ENCODE results near the gene DYNC1H1.

DNA sequence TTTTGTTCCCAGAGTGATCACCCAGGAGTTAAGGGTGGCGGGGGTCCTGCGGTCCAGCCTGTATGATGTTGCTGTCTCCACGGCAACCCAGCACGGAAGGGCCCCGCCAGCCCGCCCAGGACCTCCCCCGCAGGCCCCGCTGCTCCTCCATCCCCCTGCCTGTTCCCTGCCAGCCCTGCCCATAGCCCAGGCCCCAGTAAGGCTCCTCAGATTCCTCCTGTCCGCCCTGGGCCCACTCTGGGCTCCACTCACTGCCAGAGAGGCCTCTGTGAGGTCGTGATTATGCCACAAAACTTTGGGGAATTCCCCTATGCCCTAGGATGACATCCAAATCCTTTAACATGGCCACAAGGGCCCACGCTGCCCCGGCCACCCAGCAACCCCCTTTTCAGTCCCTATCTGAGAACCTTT lies 101.7 kb downstream of the DYNC1H1 start:
- TF ChIP-seq CTCF (conservative IDR thresholded peaks at IDR 0.05) (no peak), ZFX (IDR thresholded peaks at IDR 0.05) (no peak)

Data from C4-2B (cell line).